Esophagus squamous epithelium (tissue), 4 donors: Measurements from ENCODE around the gene MYBPC2.

Source experiments
- CTCF ChIP-seq, 6 experiments: fragments of 450-650 bp in 4 of 6; fragments of 200-600 bp in 2 of 6; sonication (generic) in 2 of 6; IDR thresholded peaks; one replicate each; pipeline ENCODE4 v1.5.1; 2016 to 2019; ENCODE audit warnings: antibody characterized with exemption in 6 of 6, mild to moderate bottlenecking in 4 of 6, moderate library complexity in 4 of 6
- POLR2A ChIP-seq, 4 donors: fragments of 450-650 bp; IDR thresholded peaks; one replicate each; pipeline ENCODE4 v1.6.1; 2017; ENCODE audit warnings: antibody characterized with exemption in 4 of 4, mild to moderate bottlenecking in 4 of 4, moderate library complexity in 3 of 4

GRCh38 chr19:50476907-50477238, 44.2 kb downstream of the MYBPC2 start:
- no peak for TF ChIP-seq CTCF (IDR thresholded peaks at IDR 0.05)
- TF ChIP-seq POLR2A (IDR thresholded peaks at IDR 0.05): no peak
